ENCODE data around the gene SLC23A1.
"Not testable (repeated sequence)": the region's sequence is repeated elsewhere in the genome, so short reads cannot be mapped to it uniquely, and the experiment has no call there.

SLC23A1 gene

DNA sequence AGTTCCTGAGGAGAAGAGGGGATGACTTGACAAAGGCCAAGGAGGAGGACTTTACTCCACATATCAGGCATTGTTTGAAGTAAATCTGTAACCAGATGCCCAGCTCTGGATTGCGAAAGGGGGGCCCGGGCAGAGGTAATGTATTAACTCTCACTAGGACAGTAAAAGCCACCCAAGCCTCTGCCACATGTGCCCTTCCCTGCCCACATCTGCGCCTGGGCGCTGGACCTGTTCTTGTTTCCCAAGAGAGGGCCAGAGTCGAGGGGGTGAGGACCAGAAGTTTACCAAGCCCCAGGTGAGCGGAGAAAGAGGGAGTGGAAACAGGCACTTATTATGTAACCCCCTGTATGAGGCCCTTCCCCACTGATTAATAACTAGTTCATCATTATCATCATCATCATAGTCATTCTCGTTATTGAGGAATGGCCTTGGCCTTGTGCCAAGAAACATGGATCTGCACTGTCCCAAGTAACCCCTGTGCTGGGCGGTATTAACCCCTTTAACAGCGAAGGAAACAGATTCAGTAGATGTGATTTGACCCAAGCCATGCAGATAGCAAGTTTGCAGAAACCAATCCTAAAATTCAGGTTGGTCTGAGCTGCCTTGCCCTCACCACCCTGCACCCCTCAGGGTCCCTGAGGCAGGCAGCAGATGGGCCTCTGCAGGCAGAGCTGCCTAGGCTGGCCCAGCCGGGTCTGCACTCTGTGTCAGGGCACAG is at the start of gene SLC23A1:
SLC23A1 (minus strand) TSS at position 23 of the 718 bp plus-strand sequence. CDS start 44 bp downstream, outside the sequence.
- FAIRE-seq (peak; percentile 58), DNase-seq (ENCODE audit: low spot score) (peak; percentile 23)

GRCh38 chr5:139431706-139432105 is 48.6 kb upstream of the SLC23A1 start:
- no peak for FAIRE-seq
- DNase-seq (ENCODE audit: low spot score): no peak

DNA sequence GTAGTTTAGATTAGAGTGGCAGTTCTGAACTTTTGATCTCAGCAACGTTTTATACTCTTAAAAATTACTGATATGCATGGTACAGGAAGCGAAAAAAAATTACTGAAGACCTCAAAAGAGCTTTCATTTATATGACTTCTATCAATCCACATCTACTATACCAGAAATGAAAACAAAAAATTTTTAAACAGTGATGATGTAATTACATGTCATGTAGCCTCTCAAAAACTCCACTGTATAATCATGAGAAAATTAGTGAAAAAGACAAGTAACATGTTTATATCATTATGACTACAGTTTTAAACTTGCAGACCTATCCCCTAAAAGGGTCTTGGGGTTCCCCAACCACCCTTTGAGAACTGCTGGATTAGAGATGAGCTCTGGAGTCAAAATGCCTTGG is 46.9 kb upstream of the SLC23A1 start:
- no peak for DNase-seq (ENCODE audit: low spot score)
- no peak for FAIRE-seq

- no peak for FAIRE-seq
- no peak for DNase-seq (ENCODE audit: low spot score)
These were observed 43.2 kb upstream of the SLC23A1 start for GRCh38 chr5:139426203-139426885.

DNA sequence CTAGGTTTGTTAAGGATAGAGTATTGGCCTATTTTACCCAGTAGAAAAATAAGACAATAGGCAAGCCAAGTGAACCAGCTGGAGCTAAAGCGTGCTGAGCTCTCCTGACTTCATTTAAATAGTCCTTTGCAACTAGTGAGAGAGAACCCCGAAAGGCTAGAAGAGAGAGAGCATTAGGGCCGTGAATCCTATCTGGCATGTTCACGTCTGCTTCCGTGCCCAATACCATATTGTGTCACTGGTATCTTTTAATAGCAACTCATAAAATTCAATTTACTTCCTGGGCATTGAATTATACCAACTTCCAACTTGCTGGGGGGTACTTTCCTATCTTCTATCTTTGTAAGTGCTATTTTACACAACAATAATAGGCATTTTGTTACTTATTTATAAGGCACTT is 42.4 kb upstream of the SLC23A1 start:
- no peak for FAIRE-seq
- no peak for DNase-seq (ENCODE audit: low spot score)

DNA sequence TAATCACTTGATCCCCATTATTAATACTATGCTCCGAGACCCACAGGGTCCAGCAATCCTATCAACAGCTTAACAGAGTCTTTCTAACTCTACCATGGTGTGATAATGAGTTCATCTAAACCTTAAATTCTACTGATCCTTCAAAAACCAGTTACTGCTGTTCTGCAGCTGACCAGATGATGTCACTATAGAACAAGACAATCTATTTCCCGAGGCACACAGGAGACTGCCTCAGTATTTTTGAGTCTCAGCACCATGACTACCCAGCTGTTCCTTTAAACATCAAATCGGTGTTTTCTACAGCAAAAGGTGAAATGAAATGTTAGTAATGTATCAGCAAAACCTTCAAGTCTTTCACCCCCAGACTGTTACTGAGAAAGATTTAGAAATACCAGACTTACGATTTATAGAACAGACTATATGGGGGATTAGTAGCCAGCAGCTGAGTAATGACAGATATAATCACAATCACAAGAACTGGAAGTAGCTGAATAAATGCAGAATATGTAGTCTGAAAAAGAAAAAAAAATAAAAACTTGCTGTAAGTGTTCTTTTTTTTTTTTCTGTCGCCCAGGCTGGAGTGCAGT is 39.3 kb upstream of the SLC23A1 start:
- DNase-seq (ENCODE audit: low spot score): peak; percentile 75
- peak; percentile 80 for FAIRE-seq

DNA sequence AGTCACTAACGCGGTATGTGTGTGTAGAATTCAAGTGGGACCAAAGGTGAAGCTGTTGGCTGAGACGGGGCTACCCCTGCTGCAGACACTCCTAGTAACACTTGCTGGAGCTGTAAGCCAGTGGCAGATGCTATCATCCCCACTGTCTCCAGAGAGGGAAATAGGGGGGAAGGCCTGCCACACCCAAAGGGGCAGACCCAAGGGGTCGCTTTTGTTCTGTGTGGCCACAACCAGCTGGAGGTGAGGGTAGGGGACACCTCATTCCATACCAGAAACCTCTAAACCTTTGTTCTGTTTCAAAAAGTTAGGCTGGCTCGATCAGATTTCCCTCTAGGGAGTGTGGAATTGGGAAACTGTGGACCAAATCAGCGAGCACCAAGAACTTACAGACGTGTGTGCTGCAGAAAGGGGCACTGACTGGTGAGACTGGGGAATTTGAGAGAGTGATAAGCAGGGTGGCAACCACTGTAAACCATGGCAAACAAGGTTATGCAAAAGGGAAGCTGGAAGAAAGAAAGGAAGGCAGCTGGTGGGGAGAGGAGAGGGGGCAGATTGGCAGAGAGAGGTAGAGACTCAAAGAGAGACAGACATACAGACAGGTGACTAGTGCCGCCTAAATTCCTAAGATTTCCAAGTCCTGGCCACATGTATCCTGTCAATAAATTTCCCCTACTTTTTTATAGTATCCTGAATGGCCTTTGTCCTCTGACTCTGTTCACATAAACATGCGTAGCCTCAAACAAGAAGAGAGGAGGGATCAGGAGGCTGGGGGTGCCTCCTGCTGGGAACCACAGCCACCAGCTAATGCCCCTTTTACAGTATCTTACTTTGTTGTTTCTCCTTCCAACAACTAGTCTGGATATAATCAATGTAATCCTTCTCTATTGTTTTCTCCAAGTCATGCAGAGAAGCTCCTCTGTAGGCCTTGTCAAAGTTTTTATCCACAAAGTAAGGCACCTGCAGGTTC is 36.4 kb upstream of the SLC23A1 start:
- FAIRE-seq (no peak), DNase-seq (ENCODE audit: low spot score) (no peak)

- no peak for FAIRE-seq
These were observed 35.7 kb upstream of the SLC23A1 start for GRCh38 chr5:139418793-139419192.

GRCh38 chr5:139417214-139417613 is 34.1 kb upstream of the SLC23A1 start:
- no peak for FAIRE-seq
- no peak for DNase-seq (ENCODE audit: low spot score)

More at GRCh38 chr5:139418793-139419192, 35.7 kb upstream of the SLC23A1 start:
- DNase-seq (ENCODE audit: low spot score): no peak

- DNase-seq (ENCODE audit: low spot score) (no peak), FAIRE-seq (no peak)
These were observed 33.6 kb upstream of the SLC23A1 start for GRCh38 chr5:139416651-139417050.

GRCh38 chr5:139415869-139416268 is 32.8 kb upstream of the SLC23A1 start:
- no peak for DNase-seq (ENCODE audit: low spot score)
- FAIRE-seq: no peak

GRCh38 chr5:139415221-139415861 is 32.2 kb upstream of the SLC23A1 start:
- DNase-seq (ENCODE audit: low spot score) (no peak), FAIRE-seq (no peak)

DNA sequence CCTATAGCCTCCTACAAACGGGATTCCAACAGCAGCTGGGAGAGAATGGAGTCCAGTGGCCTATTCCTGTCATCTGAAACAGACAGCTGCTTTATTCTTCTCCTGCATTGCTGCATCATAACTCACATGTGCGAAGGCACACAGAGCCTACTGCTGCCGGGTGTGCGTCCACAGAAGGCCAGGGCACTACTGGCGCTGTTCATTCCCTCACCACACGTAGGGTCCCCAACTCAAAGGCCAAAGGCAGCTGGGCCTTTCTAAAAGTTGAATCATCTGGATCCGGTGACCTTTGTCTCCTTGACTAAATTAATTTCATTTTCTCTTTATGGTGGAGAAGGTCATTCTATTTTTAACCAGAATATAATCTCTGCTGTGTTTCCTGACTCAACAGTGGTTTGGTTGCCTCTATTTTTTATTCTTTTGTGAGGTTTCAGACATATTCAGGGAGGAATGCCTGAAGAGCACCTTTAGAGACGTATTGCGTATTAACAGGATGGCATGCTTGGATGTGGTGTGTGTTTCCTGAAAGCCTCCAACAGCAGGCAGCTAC is 31.6 kb upstream of the SLC23A1 start:
- no peak for DNase-seq (ENCODE audit: low spot score)
- FAIRE-seq: no peak

DNA sequence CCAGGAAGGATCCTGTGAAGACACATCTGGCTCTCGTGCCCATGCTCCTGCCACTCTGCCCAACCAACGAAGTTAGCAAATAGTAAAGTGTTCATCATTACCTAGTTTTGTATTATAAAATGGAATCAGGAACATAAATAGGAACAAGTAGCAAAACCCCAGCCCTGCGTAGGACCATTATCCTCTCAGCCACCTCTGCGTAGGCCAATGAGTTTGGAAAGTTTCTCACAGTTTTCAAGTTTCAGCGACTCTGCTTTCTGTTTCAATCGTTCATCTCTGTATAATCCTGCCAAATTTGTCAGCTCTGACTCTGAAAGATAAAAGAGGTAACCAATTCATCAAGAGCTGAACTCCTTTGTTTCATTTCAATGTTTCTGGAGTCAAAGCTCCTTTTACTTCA is 30.9 kb upstream of the SLC23A1 start:
- FAIRE-seq (no peak), DNase-seq (ENCODE audit: low spot score) (no peak)

- FAIRE-seq: no peak
- no peak for DNase-seq (ENCODE audit: low spot score)
These were observed 30.1 kb upstream of the SLC23A1 start for GRCh38 chr5:139413153-139413552.

- no peak for DNase-seq (ENCODE audit: low spot score)
- no peak for FAIRE-seq
These were observed 28.1 kb upstream of the SLC23A1 start for GRCh38 chr5:139410993-139411828.

DNA sequence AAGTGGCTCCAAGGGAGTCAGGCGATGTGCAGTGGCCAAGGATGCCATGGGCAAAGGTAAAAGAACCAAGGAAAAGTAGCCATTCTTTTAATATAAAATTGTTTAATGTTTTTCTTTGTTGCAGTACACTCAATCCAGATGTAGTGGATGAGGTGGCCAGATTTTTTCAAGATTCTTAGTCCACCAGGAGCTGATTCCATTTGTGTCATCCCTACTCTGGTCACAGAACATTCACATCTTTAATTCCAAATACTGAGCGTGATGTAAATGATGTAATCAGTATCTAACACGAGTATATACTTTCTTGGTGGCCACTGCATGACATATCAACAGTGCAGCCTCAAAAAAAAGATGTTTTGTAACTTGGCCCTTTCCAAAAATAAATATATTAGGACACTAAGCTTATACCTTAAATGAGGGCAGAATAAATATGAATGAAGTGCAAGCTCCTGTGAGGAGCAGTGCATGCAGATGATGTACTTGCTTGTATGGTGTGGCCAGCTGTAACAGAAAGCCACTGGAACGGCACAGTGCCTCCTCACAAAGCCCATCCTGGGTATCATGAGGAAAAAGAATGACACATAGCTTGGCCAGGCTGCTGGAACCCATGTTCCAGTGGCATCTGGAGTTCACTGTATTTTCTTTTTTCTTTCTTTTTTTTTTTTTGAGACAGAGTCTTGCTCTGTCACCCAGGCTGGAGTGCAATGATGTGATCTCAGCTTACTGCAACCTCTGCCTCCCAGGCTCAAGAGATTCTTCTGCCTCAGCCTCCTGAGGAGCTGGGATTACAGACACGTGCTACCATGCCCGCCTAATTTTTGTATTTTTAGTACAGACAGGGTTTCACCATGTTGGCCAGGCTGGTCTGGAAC is 27.3 kb upstream of the SLC23A1 start:
- no peak for DNase-seq (ENCODE audit: low spot score)
- FAIRE-seq: no peak

GRCh38 chr5:139409116-139409515 is 26.0 kb upstream of the SLC23A1 start:
- FAIRE-seq: not testable (repeated sequence)

DNA sequence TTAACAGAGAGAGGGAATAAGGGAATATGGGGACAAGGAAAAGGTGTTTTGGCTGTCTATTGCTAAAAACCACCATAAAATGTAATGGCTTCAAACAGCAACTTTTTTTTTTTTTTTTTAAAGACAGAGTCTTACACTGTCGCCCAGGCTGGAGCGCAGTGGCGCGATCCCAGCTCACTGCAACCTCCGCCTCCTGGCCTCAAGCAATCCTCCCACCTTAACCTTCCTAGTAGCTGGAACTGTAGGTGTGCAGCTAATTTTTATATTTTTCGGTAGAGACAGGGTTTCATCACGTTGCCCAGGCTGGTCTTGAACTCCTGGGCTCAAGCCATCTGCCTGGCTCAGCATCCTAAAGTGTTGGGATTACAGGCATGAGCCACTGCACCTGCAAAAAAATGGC is 25.1 kb upstream of the SLC23A1 start:
- DNase-seq (ENCODE audit: low spot score): no peak
- no peak for FAIRE-seq

More at GRCh38 chr5:139409116-139409515, 26.0 kb upstream of the SLC23A1 start:
- not testable (repeated sequence) for DNase-seq (ENCODE audit: low spot score)

Measured in RCC 7860 (cell line).